ENCODE measurements around the gene PSMG4. TPM values are rescaled to one million over a fixed set of nuclear protein-coding genes. Genes with fewer than 3 reads are reported as not detected.
"Not testable (repeated sequence)": the region's sequence is repeated elsewhere in the genome, so short reads cannot be mapped to it uniquely, and the experiment has no call there.

Gene PSMG4
- total and polyA plus RNA-seq, 2 donors (not counting 3 experiments of a cell fraction or from before 2014, with no cell fraction given) = 31.4 to 46.0 TPM

- no peak overlapping the region for H3K27ac ChIP-seq (ENCODE audit: insufficient read depth, low read depth, low read length)
- no peaks in the 10 kb centered on the region for H3K9me3 ChIP-seq (replicated peaks; ENCODE audit: control insufficient read depth, insufficient read depth, low read length)
- no peaks in the 10 kb centered on the region for H4K20me1 ChIP-seq (replicated peaks; ENCODE audit: control insufficient read depth, extremely low read depth, insufficient read depth, low read length)
- no peak overlapping the region for H2AFZ ChIP-seq (ENCODE audit: low read depth, low read length)
- BruUV-seq (replicated peaks) = no TSS peak
- FAIRE-seq (no peak), DNase-seq (ENCODE audit: low read depth, low spot score) (no peak)
- H3K79me2 ChIP-seq (ENCODE audit: control insufficient read depth, insufficient read depth, low read length) = no peaks in the 10 kb centered on the region
- no peaks in the 10 kb centered on the region for H3K36me3 ChIP-seq (ENCODE audit: control insufficient read depth in 2 of 2, extremely low read depth in 1 of 2, insufficient read depth in 2 of 2, low read length in 2 of 2)
- no peak overlapping the region for H3K4me2 ChIP-seq (ENCODE audit: insufficient read depth, low read length)
- TF ChIP-seq EZH2 (IDR thresholded peaks at IDR 0.05; ENCODE audit: borderline replicate concordance, low read depth, low read length, severe bottlenecking) = no peak
- no peak for TF ChIP-seq POLR2AphosphoS5 (IDR thresholded peaks at IDR 0.05; ENCODE audit: insufficient read depth, low read depth, low read length)
- no peak for TF ChIP-seq JUN (IDR thresholded peaks at IDR 0.05; ENCODE audit: borderline replicate concordance, insufficient read depth, insufficient read length, low read depth)
- TF ChIP-seq CTCF (IDR thresholded peaks at IDR 0.05; ENCODE audit: extremely low read depth in 1 of 2, insufficient read depth in 1 of 2, low read depth in 1 of 2, low read length in 2 of 2) = no peak
- TF ChIP-seq POLR2A (IDR thresholded peaks at IDR 0.05; ENCODE audit: low read depth, low read length) = no peak
- no peak for TF ChIP-seq MAX (IDR thresholded peaks at IDR 0.05; ENCODE audit: insufficient read depth, insufficient read length)
- no peak for TF ChIP-seq MYC (IDR thresholded peaks at IDR 0.05; ENCODE audit: low read depth, low read length)
- TF ChIP-seq GATA2 (IDR thresholded peaks at IDR 0.05; ENCODE audit: insufficient read depth, insufficient read length, low read depth, low read length) = no peak
- no peak for TF ChIP-seq FOS (IDR thresholded peaks at IDR 0.05; ENCODE audit: borderline replicate concordance, insufficient read depth, low read length)
- ChIA-PET CTCF (interaction anchor here (1.0 to 2.3 kb wide), 3 partner anchors 7 to 120 kb away, joined by 3 to 11 read pairs (median 3); partner anchors contain the start of gene TUBB2A), POLR2A (no interaction called here)
- no peak overlapping the region for H3K9ac ChIP-seq (replicated peaks; ENCODE audit: extremely low read depth, insufficient read depth, low read length)
- no peaks in the 10 kb centered on the region for H3K9me1 ChIP-seq (replicated peaks; ENCODE audit: control insufficient read depth, extremely low read depth, insufficient read depth, low read length)
- intact Hi-C loops (cut with micrococcal nuclease) = no loop called here
- dilution Hi-C loops (cut with MboI; ENCODE audit: extremely low pct_ligation_motif_present, low sequenced_read_pairs) = no loop called here
- no peaks in the 10 kb centered on the region for H3K4me1 ChIP-seq (ENCODE audit: control insufficient read depth, extremely low read depth, insufficient read depth, low read length)
- peaks cover 22 to 30% of the 10 kb centered on the region in 2 experiments for H3K27me3 ChIP-seq (ENCODE audit: control insufficient read depth in 2 of 2, insufficient read depth in 2 of 2, low read length in 2 of 2)
- H3K4me3 ChIP-seq (replicated peaks in 1 of 3; ENCODE audit: insufficient read depth in 1 of 3, low read depth in 1 of 3, low read length in 3 of 3) = no peak overlapping the region
These were observed 14.5 kb upstream of the PSMG4 start for GRCh38 chr6:3244003-3244831.

- POLR2A ChIA-PET; H3K9me1 ChIP-seq (replicated peaks; ENCODE audit: control insufficient read depth, extremely low read depth, insufficient read depth, low read length); H2AFZ ChIP-seq (ENCODE audit: low read depth, low read length); FAIRE-seq; H3K9me3 ChIP-seq (replicated peaks; ENCODE audit: control insufficient read depth, insufficient read depth, low read length); CTCF ChIA-PET; intact Hi-C loops (cut with micrococcal nuclease); H4K20me1 ChIP-seq (replicated peaks; ENCODE audit: control insufficient read depth, extremely low read depth, insufficient read depth, low read length); H3K9ac ChIP-seq (replicated peaks; ENCODE audit: extremely low read depth, insufficient read depth, low read length); BruUV-seq (replicated peaks); dilution Hi-C loops (cut with MboI; ENCODE audit: extremely low pct_ligation_motif_present, low sequenced_read_pairs); H3K4me2 ChIP-seq (ENCODE audit: insufficient read depth, low read length); DNase-seq (ENCODE audit: low read depth, low spot score); H3K27ac ChIP-seq (ENCODE audit: insufficient read depth, low read depth, low read length); H3K4me3 ChIP-seq (replicated peaks in 1 of 3; ENCODE audit: insufficient read depth in 1 of 3, low read depth in 1 of 3, low read length in 3 of 3); H3K79me2 ChIP-seq (ENCODE audit: control insufficient read depth, insufficient read depth, low read length); H3K36me3 ChIP-seq (ENCODE audit: control insufficient read depth in 2 of 2, extremely low read depth in 1 of 2, insufficient read depth in 2 of 2, low read length in 2 of 2); H3K4me1 ChIP-seq (ENCODE audit: control insufficient read depth, extremely low read depth, insufficient read depth, low read length): not testable (repeated sequence)
- peaks cover 21 to 27% of the 10 kb centered on the region in 2 experiments for H3K27me3 ChIP-seq (ENCODE audit: control insufficient read depth in 2 of 2, insufficient read depth in 2 of 2, low read length in 2 of 2)
These were observed 13.9 kb upstream of the PSMG4 start for GRCh38 chr6:3244832-3245161.
